NT2/D1 (cell line): ENCODE measurements around the gene POMT1.

Experiments
- SUZ12 ChIP-seq: IDR thresholded peaks from 2 replicates; pipeline ENCODE4 v1.6.1; 2011; ENCODE audit not compliant: insufficient read length, insufficient read depth; ENCODE audit errors: extremely low read depth
- YY1 ChIP-seq: IDR thresholded peaks from 2 replicates; pipeline ENCODE4 v1.6.1; 2011; ENCODE audit not compliant: insufficient read length, insufficient read depth
- ZNF274 ChIP-seq: IDR thresholded peaks from 2 replicates; pipeline ENCODE4 v1.6.1; 2011; ENCODE audit warnings: mild to moderate bottlenecking, low read depth, low read length

DNA sequence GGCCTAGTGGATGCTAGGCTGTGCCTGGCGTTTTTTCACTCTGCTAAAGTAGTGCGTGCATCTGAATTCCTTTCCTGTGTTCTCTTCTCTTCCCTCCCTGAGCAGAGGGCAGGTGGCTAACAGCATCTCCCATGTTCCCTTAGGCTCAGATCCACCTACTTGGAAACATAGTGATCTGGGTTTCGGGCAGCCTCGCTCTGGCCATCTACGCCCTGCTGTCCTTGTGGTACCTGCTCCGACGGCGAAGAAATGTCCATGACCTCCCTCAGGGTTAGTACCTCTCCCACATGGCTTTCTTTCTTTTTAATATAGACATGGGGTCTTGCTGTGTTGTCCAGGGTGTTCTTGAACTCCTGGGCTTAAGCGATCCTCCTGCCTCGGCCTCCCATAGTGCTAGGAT, 18.5 kb downstream of the POMT1 start:
- no peak for TF ChIP-seq YY1
- TF ChIP-seq ZNF274: no peak
- TF ChIP-seq SUZ12: no peak
